Effector CD8-positive, alpha-beta T cell (primary cell): ENCODE measurements around the gene SLC43A2.
"Not testable (repeated sequence)": the region's sequence is repeated elsewhere in the genome, so short reads cannot be mapped to it uniquely, and the experiment has no call there.

Experiments
- DNase-seq: peaks from one replicate; lab custom pipeline; 2025; lab: John Stamatoyannopoulos, UW
- total RNA-seq, 4 experiments: gene quantifications; one replicate each; lab custom pipeline; 2026; lab: John Stamatoyannopoulos, UW

Gene SLC43A2
- 1.2 to 21.9 (median 11.6) reads per million in 4 experiments for total RNA-seq

DNA sequence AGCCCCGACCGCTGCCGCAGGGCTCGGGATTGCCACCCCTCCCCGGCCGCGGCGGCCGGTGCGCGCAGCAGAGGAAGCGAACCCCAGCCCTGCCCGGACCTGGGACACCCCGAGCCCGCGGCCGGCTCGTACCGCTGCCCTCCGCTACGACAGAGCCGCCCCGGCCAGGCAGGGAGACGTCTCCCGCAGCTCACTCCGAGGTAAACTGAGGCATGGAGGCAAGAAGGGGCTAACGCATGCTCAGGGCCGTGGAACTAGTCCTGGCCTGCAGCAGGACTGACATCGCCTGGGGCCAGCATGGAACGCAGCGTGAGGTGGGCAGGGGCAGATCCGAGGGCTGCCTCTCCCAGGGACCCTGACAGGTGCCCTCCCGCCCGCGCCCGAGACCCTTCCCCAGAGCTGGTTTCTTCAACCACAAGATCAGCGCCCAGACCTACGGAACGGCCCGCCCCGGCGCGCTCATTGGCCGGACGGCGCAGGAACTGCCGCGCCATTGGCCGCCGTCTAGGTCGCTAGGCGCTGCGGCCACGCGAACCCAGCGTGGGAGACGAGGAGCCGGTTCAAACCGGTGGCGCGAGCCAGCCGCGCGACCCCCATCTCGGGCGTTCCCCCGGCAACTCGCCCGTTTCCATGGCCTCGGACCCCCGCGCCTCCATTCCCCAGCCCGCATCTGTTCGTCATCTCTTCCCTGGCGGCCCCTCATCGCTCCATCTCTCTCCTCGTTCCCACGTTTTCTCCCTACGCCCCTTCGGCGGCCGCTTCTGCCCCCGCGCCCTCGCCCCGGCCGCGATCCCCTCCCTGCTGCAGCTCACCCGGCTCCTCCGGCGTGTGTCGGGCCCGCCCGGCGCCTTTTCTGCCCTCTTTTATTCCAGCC, at the start of gene SLC43A2:
Gene SLC43A2, minus strand, starts transcription at position 853 of the 874 bp plus-strand sequence. CDS start 960 bp downstream, outside the sequence.
- peak; percentile 60 for DNase-seq

DNA sequence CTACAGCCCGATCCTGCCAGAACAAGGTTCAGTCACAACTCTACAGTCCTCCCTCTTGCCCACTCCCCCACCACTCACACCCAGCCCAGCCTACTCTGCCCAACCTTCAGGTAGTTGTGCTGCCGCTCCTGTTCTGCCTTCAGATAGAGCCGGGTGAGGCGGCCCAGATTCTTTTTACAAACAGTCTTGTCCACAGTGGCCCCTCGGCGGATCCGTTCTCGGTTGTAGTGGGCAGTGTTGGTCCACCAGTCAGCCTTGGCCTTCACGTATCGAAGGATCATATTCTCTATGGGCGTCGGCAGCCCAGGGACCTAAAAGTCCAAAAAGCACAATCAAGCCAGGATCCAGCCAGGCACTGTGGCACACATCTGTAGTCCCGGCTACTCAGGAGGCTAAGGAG, 47.8 kb upstream of the SLC43A2 start:
- no peak for DNase-seq

DNA sequence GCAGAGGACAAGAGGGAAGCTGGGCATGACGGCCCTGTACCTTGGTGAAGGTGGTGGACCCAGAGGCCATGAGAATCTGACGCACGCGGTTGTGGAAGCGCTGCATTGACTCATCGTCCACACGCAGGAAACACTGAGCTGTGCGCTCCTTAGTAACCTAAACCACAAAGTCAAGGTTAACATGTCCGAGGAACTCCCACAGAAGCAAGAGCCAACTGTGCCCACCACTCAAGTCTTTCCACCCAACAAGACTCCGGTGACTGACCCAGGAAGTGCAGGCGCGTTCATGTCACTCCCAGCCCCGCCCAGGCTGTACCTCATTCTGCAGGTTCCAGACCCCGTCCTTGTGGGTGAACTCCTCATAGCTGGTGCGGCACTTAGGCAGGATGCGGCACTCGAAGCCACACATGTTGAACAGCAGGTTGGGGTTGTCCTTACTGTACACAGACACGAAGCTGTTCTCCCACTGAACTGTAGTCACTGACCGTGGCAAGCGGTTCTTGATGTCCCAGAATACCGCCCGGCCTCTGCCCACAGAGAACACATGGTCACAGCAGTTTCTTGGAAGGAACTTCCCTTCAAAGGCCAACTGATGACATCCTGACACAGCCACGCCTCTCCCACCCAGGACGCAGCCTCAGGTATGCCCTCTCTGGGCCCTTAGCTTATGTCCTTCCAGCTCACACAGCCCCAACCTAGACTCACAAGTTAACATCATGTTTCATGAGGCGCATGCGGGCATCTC, 44.6 kb upstream of the SLC43A2 start:
- no peak for DNase-seq

DNA sequence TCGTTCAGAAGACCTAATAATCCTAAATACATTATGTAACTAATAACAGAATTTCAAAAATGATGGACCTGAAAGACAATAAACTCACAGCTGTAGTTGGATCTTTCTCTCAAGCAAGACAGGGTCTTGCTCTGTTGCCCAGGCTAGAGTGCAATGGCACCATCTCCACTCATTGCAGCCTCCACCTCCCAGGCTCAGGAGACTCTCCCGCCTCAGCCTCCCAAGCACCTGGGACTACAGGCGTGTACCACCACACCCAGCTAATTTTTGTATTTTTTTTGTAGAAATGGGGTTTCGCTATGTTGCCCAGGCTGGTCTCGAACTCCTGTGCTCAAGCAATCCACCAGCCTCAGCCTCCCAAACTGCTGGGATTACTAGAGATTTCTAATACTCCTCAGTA, 35.3 kb upstream of the SLC43A2 start:
- not testable (repeated sequence) for DNase-seq

DNA sequence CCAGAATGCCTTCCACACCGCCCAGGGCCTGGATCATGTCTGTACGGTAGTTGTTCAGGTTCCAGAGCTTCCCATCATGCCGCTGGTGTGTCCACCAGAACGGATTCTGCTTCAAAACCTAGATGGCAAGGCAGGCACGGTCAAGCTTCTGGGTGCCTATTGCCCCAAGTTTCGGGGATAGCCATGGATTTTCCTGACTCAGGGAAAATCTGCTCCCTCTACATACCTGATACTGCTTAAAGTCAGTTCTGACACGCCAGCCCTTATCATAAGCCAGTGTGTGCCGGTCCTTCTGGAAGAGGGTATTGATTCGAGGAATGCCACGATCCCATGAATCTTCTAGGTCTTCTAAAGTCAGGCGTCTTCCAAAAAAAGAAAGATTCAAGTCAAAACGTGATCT, 32.4 kb upstream of the SLC43A2 start:
- DNase-seq, result no peak

DNA sequence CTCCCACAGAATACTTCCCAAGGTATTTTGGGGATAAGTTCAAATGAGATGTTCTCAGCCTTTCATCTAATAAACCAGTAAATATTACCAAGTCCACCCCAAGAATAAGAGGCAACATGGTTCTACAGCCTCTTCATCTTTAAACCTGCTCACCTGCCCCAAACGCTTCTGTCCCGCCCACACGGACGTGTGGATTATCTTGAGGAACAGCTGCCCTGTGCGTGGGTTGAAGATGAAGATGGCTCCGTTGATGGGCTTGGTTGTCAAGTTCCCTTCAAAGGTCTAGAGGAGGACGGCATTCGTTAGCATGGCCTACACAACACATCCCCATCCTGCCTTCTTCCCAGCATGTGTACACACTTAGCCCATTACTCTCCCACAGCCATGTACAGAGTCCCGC, 29.5 kb upstream of the SLC43A2 start:
- DNase-seq, result no peak

DNA sequence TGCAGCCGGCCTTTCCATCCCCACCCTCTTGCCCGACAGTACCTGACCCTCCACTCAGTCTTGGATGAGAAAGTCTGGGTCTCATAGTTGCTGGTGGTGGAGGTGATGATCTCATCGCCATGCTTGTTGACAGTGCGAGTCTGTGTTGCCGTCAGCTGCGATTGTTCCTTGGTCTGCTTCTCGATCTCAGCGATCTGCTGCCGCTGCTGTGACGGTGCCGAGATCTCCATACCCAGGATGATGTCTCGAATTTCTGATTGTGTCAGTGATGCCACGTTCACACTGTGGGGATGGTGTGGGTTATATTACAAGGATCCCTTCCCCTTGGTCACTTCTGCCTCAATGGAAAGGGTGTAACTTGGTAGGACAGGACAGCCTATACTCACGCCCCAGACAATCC, 25.1 kb upstream of the SLC43A2 start:
- no peak for DNase-seq

DNA sequence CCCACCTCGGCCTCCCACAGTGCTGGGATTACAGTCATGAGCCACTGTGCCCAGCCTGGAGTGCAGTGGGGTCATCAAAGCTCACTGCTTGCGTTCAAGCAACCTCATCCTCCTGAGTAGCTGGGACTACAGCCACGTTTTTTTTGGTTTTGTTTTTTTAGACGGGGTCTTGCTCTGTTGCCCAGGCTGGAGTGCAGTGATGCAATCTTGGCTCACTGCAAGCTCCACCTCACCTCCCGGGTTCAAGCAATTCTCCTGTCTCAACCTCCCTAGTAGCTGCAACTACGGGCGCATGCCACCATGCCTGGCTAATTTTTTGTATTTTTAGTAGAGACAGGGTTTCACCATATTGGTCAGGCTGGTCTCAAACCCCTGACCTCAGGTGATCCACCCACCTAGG, 24.2 kb upstream of the SLC43A2 start:
- not testable (repeated sequence) for DNase-seq

DNA sequence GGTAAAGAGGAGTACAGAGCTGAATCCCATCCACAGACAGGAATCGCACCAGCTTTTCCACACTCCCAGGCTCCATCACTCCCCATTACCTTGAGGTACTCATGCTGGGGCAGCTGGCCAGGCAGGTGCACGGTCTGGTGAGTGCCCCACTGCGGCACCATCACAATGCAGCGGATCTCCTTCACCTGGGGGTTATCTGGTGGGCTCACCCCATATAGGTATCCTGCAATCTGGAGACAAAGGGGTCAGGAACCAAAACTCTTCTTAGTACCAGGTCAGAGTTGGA, 22.9 kb upstream of the SLC43A2 start:
- no peak for DNase-seq

DNA sequence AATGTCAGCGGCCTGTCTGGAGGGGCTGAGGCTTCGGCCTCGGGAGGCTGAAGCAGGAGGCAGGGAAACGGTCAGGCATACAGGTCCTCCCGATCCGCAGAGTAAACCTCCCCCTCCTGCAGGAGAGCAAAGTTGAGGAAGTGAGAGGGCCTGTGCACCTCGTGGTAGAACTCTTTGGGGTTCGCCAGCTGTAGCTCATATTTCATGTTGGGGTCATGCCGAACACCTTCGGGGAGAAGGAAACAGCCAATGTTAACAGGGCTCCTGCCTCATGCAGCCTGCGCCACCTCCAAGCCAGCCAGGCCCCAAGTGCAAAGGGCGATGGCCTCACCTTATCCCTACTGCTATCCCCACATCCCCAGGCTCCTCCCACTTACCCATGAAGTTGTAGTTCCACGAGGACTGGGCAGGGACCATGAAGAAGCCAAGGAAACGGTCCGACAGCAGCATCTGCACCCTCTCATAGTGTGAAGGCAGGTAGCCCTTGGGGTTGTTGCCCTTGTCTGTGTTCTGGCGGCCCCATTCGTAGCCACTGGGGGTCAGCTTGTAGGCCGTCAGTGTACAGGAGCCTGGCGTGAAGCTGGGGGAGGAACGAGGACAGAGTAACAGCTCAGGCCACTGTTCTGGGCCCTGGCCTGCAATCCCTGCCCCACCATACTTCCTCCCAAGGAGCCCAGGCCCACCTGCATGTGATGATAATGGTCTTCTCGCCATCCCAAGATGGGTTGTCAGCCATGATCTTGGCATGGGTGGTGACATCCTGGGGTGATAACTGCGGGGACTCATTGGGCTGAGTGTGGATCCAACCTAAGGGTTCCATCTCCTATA, 22.3 kb upstream of the SLC43A2 start:
- no peak for DNase-seq

DNA sequence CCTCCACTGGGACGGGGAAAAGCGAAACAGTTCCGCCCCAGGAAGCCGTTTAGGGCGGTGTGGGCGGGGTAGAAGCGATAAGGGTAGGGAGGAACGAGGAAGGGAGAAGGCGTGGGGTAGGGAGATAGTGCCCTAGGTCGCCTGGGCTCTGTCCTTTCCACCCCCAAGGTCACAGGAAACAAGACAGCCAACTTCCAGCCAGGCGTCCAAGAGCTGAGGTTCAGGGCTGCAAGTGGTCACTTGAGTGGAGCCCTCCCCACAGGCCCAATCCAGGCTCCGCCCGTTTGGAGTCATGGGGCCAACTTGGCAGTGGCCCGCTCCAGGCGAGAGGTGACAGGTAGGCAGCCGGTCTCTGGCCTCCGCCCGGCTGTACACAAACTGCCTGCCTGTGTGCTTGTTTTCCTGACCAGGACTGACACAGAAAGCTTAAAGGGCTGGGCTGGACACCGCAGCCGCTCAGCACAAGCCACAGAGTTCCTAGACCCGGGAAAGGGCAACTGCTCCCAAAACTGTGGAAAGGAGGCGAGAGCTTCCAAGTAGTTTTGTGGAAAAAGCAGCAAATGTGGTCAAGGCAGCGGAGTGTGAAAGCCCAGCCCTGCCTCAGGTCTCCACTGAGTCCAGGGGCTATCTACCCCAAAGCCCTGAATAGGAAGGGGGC, 21.3 kb upstream of the SLC43A2 start, which contains the start of gene RILP:
Gene RILP, minus strand, starts transcription at position 23 of the 658 bp plus-strand sequence. CDS start 62 bp downstream, outside the sequence.
- no peak for DNase-seq

DNA sequence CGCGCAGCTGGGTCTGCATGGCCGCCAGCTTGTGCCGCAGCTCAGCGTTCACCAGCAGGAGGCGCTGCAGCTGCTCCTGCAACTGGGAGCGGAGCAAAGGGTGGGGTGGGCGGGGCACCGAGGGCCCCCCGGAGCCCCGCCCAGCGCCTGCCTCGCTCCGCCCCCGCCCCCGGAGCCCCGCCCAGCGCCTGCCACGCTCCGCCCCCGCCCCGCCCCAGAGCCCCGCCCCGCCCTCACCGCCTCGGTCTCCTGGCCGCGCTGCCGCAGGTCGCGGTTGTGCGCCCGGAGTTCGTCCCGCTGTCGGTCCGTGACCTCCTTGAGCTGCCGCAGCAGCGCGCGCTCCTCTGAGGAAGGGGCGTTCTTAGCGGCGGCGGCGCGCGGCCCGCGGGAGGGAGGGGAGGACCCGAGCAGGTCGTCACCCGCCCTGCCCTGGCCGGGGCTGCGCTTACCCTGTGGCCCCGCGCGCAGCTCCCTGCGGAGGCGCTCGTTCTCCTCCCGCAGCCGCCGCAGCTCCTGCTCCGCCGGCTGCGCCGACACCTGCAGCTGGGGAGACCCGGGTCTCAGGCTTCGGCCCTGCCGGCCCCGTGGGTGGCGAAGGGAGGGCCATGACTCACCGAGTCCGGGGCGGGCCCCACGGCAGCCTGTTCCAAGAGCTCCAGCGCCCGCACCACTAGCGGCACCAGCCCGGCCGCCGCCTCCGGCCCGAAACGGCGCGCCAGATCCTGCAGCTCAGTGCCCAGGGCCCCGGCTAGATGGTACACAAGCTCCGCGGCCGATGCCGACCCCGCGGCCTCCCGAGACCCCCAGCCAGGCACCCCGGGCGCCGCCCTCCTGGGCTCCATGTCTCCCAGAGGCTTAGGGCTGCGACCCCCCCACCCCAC, 20.6 kb upstream of the SLC43A2 start:
- DNase-seq, result peak; percentile 90

DNA sequence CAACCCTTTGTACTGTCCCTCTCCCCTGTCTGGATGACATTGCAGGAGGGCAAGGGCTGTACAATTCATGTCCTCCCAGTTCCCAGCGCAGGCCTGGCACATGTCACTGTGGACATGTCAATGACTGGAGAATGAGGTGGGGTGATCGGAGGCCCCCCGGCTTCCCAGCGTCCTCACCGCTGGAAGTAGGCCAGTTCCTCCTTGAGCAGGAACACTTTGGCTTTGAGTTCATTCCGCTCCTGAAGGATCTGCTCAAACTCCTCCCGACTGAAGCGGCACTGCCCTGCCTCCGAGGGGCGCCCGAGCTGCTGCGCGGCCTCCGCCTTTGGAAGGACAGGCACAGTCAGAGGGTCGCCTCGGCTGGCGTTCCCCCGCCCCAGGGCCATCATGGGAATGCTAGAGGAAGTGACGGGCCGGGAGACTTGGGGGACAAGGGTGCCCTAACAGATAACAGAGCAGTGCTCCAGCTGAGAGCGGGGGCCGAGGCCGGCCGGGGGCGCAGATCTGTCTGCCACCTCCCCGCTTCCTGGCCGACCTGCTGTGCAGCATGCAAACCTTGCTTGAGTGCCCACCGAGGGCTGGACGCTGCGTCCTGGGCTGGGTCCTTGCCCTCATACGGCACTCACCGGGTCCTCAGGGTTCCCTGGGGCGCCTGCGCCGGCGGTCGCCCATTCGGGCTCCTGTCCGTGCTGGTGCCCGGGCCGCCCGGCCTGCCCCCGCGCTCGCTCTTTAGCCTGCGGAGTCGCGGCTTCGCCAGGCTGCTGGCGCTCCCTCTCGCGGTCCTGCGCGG, 19.7 kb upstream of the SLC43A2 start:
- DNase-seq, result no peak

DNA sequence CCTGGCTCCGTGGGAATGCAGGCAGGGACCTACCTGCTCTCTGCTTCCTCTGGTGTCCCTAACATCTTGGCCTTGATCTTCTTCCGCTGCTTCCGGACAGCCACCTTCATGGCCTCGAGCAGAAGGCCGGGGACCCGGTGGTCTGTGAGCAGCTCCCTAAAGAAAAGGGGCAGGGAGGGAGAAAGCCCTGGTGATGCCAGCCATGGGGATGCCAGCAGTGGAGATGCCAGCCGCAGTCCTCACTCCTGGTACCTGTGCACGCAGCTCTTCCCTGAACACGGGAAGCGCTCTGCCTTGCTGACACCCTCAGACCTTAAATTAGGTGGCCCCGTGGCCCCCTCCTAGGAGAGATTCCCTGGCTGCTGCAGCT, 19.2 kb upstream of the SLC43A2 start:
- no peak for DNase-seq

DNA sequence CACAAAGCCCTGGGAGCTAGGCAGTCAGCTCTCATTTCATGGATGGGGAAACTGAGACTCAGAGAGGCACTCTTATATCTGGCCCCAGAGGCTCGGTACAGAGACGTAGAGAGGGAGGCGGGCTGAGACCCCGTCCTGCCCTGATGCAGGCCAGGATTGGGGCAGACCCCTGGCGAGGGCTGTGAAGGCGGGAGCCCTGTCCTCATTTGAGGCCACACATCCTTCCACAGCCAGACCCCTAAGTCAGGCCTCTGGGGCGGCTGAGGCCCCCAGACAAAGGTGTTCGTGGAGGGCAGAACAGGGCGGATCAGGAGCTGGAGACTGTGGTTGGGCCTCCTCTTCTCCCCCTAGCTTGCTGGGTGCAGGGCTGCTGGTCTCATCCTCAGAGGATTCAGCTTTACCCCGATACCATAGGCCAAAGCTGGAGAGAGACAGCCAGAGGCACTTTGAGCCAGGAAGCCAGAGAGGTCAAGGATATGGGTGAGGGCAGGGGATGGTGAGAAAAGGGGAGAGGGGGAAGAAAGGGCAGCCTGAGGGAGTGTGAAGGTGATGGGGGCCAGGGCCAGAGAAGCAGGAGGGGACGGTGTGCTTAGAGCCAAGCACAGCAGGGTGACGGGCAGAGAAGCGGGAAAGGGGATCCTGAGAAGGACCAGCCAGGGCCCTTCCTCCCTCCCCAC, 17.7 kb upstream of the SLC43A2 start:
- DNase-seq, result no peak

DNA sequence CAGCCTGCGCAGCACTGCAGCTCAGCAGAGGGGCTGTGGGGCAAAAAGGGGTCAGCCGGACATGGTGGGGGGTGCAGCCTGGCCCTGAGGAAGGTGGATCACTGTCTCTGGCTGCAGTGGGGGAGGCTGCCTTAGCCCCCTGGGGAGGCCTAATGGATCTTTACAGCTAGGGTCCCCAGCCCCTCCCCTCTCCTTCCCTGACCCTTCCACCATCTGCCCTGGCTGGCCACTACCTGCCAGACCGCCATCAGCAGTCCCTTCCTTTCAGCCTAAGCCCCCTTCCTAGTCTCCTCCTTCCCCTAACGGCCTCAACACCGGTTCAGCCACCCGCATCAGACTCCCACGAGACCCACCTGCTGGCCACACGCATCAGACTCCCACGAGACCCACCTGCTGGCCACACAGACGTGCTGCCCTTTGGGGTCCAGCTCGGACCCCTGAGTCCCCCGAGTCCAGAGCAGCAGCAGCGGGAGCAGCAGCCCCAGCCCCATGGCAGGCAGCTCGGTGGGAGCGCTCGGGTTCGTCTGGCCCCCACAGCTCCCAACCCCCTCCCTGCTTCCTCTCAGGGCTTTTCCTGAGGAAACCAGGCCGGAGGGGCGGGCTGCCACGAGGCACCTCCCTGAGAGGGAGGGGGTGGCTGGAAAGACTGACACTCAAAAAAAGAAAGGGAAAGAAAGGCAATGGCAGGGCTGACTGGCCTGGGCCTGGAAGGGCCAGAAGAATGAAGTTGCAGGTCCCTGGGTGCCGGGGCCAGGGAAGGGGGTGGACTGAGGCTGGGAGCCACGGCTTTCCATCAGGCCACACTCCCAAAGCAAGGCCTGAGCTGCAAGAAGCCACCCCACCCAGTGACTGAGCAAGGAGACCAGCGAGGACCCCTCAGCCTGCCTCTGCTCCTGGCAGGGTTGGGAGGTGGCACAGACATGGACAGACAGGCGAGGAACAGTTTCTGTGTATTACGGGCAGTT, 16.9 kb upstream of the SLC43A2 start, which contains the start of gene SCARF1:
Gene SCARF1, minus strand, starts transcription at position 526 of the 965 bp plus-strand sequence. Its CDS starts 35 bp downstream, at position 491.
- no peak for DNase-seq

DNA sequence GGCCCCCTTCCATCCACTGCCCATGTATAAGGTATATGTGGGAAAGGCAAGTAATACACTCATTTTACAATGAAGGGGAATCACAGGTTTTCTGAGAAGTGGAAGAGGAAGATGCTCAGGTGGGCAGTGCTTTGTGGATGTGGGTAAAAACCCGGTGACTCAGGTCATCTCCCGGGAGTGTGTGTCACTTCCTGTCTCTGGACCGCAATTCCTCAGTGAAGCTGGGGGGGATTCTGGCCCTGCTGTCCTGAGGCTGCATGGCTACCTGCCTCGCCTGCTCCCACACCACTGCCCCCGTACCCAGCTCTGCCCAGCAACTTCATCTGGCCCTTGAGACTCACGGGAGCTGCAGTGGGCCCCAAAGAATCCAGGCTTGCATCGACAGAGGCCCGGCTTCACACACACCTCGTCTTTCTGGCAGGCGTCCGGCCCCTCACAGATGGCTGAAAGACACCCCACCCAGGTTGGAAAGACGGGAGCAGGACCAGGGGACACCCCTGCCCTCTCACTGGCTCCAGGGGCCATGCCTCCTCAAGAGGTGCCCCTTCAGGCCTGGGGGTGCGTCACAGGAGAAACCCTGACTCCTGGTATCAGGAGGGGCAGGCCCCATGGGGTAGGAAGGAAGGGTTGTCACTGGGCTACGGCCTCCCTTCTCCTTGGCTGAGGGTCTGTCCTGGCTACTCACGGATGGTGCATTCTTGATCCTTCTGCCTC, 16.0 kb upstream of the SLC43A2 start:
- DNase-seq, result no peak
